T-helper 17 cell (primary cell): ENCODE measurements around the gene SRM. TPM values are rescaled to one million over a fixed set of nuclear protein-coding genes. Genes with fewer than 3 reads are reported as not detected.
A peak's percentile ranks its signal among the peaks of the same experiment; 100 is the strongest.
"Not testable (repeated sequence)": the region's sequence is repeated elsewhere in the genome, so short reads cannot be mapped to it uniquely, and the experiment has no call there.

Source experiments
- ATAC-seq: fragments of 150-1000 bp; cut with Tn5 transposase; 2 replicates; pipeline ENCODE4 v1.10.0; 2021; ENCODE audit warnings: mild to moderate bottlenecking, moderate library complexity
- DNase-seq, 3 donors: peaks; one replicate each; pipeline versions ENCODE4 v3.0.0 to v3.0.0-alpha.2; 2020 to 2021
- H3K9me3 ChIP-seq: one replicate; pipeline ENCODE4 v1.7.0; 2013; ENCODE audit warnings: low read length, mild to moderate bottlenecking; ENCODE audit not compliant: control insufficient read depth, poor library complexity, severe bottlenecking
- H3K27ac Mint-ChIP-seq: one replicate; pipeline ENCODE4 v1.8.0; 2022; ENCODE audit warnings: mild to moderate bottlenecking, moderate library complexity, mixed read lengths
- H3K27me3 Mint-ChIP-seq: one replicate; pipeline ENCODE4 v1.8.0; 2022; ENCODE audit warnings: mixed read lengths
- H3K36me3 Mint-ChIP-seq: one replicate; pipeline ENCODE4 v1.8.0; 2022; ENCODE audit warnings: low read depth, mixed read lengths
- H3K4me1 Mint-ChIP-seq: one replicate; pipeline ENCODE4 v1.8.0; 2022; ENCODE audit warnings: mild to moderate bottlenecking, mixed read lengths
- H3K4me3 Mint-ChIP-seq: one replicate; pipeline ENCODE4 v1.8.0; 2022; ENCODE audit warnings: mild to moderate bottlenecking, moderate library complexity, mixed read lengths
- total RNA-seq, 4 donors: library from RNA in 2 of 4; stranded (reverse) in 2 of 4; gene quantifications; one replicate each; pipeline ENCODE4 v1.2.3 and lab custom pipeline; 2022 to 2026

SRM gene
- total RNA-seq, 2 donors from 2014 or later, result 37.5 to 39.5 TPM

DNA sequence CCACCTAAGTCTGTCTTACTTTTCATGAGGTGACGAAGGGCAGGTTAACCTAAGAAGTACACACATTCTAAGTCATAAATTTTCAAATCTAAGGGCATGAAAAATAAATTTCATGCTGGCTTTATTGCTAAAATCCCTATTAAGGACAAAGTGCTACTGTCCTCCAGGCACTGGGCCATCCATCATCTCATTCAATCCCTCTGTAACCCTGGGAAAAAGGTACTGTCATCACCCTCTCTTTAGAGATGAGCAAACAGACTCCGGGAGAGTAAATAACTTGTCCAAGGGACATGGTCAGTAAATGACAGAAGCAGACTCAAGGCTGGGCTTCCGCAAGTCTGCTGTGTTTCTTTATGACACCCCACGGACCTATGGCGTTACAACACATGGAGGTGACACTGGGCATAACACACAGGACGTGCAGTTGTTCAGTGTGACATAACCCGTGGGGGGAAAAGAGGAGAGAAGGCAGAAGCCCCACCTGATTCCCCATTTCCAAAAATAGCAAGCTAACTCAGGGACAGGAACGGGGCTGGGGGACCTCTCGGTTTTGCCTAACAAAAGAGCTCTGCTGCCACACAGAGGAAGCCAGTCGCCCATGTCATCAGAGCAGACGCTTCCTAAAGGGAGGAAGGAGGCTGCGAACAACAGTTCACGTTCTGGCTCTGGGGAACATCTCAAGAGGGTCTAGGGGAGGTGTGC is 12.5 kb upstream of the SRM start:
- no peaks in the 10 kb centered on the region for H3K9me3 ChIP-seq
- ATAC-seq (no peak), DNase-seq (no peak)
- Mint-ChIP-seq H3K27me3 (no peaks in the 10 kb centered on the region), H3K27ac (peak overlapping the region; percentile 91), H3K4me1 (peaks cover 5% of the 10 kb centered on the region), H3K4me3 (no peak overlapping the region), H3K36me3 (peaks cover 10% of the 10 kb centered on the region)

DNA sequence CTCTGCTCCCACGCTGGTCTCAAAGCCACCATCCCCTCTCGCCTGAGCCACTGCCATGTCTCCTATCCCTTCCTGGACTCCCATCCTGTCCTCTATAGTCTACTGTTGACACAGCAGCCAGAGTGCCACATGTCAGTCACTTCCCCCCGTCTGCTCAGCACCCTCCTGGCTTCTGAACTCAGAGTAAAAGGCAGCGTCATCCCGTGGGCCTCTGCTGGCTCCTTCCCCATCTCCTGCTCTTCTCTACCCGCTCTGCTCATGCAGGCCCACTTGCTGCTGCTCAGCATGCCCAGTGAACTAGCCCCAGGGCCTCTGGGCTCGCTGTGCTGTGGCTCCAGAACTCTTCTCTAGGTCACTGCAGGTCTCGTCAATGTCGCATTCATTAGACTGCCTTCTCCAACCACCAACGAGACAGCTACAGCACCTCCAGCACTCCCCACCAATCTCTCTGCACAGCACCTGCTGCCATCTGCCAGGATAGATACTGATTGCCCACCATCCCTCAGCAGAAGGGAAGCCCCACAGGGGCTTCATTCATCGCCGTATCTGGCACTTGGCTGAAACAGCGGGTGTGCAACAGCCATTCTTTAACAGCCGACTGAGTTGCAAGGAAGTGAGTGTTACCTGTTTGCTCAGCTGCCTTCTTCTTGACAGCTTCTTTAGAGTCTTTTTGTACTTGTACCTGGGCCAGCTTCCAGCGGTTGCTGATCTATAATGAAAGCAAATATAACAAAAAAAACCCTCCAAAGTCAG is 11.8 kb upstream of the SRM start:
- no peak for DNase-seq
- ATAC-seq, result no peak
- Mint-ChIP-seq H3K36me3 (peaks cover 10% of the 10 kb centered on the region), H3K4me1 (peaks cover 5% of the 10 kb centered on the region), H3K27ac (peak overlapping the region; percentile 91), H3K27me3 (no peaks in the 10 kb centered on the region), H3K4me3 (no peak overlapping the region)
- H3K9me3 ChIP-seq, result no peaks in the 10 kb centered on the region

DNA sequence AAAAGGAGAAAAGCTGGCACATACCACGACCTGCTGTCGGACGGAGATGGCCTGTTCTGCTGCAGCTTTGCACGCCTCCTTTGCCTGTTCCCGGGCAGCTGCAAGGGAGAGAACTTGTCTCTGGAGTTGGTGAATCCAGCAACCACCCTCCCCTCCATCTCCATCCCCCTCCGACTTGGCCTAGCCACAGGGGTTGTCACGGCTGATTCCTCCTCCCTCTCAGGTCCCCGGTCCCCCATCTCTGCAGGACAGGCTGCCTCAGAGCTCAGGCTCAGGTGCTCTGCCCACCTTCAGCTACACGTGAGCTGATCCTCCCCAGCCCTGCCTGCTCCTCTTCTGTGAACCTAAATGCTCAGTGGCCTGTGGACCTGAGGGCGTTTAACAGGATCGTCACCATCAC is 11.1 kb upstream of the SRM start:
- DNase-seq (no peak), ATAC-seq (no peak)
- no peaks in the 10 kb centered on the region for H3K27me3 Mint-ChIP-seq
- peak overlapping the region; percentile 91 for H3K27ac Mint-ChIP-seq
- H3K9me3 ChIP-seq, result no peaks in the 10 kb centered on the region
- peaks cover 10% of the 10 kb centered on the region for H3K36me3 Mint-ChIP-seq
- H3K4me1 Mint-ChIP-seq, result peaks cover 5% of the 10 kb centered on the region
- H3K4me3 Mint-ChIP-seq, result no peak overlapping the region

DNA sequence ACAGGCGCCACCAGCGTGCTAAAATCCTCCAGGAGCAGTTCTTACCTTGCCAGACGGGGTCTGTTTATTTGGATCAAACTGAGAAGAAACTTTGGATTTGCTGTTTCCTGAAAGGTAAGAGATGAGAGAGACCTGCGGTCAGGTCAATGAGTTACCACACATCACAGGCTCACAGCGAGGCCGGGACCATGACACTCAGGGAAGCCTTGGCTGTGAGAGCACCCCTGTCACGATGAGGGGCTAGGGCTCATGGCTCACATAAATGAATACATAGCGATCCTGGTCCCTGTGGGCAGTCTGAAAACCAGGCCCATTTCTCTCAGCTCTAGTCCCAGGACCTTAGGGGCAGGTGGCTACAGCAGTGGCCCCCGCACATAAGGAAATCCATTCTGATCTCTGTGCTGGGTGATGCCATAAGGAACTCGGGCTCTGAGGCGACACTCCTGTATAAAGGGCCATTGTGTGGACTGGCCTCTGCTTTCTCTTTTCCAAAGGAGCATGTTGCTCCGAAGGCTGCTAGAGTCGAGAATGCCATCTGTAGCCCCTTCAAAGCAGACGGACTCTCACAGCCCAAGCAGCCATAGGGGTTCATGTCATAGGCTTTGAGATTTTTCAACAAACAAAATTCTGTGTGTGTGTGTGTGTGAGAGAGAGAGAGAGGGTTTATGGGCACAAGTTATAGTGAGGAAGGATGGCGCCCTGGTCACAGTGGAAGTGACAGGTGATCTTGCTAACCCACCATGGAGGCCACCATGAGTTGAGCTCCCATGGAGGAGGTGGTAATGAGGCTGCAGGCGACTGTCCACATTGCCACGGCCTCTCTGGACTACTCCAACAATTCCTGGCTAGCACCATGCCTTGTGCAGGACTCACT is 9.0 kb upstream of the SRM start:
- DNase-seq (no peak), ATAC-seq (no peak)
- Mint-ChIP-seq H3K36me3 (peaks cover 10% of the 10 kb centered on the region), H3K27me3 (no peaks in the 10 kb centered on the region), H3K4me3 (no peak overlapping the region), H3K4me1 (peaks cover 5% of the 10 kb centered on the region), H3K27ac (no peak overlapping the region)
- no peaks in the 10 kb centered on the region for H3K9me3 ChIP-seq

DNA sequence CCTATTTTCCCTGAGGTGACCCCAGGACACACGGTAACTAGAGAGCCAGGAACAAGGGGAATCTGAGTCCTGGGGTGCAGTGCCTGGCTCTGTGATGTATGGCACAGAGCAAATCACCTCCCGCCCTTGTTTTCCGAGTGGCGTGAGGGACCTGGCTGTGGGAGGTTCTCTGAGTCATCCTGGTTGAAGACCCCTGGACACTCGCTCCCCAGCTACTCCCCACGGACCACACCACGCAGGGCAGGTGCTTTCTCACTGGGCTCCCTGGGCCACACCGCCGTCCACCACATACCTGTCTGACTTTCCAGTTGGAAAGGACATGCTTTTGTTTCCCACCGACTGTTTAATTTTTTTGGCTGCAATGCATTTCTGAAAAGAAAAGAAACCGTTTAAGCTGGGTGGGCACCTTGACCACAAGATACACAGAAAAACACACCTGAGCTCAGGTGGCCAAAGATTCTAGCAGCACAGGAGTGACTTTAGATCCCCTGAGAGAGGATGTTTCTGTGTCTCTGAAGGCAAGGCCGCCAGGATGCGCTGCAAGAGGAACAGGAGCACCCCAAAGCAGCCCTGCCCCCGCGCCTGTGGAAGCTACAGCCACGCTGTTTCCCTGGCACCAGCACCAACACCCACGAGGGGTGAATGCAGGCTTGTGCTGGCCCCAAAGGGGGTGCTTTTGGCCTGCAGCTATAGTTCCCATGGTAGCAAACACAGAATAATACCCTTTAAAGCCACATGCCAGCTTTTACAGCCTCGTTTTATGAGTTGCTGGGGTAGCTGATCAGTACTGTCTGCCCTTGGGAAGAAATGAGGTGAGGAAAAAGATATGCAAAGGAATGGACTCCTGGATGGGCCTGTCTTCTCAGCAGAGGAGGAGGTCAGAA is 8.1 kb upstream of the SRM start:
- Mint-ChIP-seq H3K4me1 (peaks cover 9% of the 10 kb centered on the region), H3K27me3 (no peaks in the 10 kb centered on the region), H3K27ac (no peak overlapping the region), H3K4me3 (no peak overlapping the region), H3K36me3 (peaks cover 10% of the 10 kb centered on the region)
- ATAC-seq (no peak), DNase-seq (no peak)
- no peaks in the 10 kb centered on the region for H3K9me3 ChIP-seq

DNA sequence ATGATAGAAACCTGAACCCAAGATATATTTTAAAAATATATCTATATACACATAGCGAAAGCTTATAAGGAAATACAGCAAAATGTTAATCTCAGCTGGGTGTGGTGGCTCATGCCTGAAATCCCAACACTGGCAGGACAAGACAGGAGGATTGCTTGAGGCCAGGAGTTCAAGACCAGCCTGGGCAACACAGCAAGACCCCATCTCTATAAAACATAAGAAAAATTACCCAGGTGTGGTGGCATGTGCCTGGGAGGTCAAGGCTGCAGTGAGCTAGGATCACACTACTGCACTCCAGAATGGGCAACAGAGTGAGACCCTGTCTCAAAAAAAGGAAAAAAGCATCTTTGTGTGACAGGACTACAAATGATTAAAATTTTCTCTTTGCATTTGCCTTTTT is 6.0 kb upstream of the SRM start:
- DNase-seq (no peak), ATAC-seq (no peak)
- Mint-ChIP-seq H3K27ac (no peak overlapping the region), H3K27me3 (no peaks in the 10 kb centered on the region), H3K36me3 (peaks cover 2% of the 10 kb centered on the region), H3K4me3 (no peak overlapping the region), H3K4me1 (peaks cover 7% of the 10 kb centered on the region)
- no peaks in the 10 kb centered on the region for H3K9me3 ChIP-seq

DNA sequence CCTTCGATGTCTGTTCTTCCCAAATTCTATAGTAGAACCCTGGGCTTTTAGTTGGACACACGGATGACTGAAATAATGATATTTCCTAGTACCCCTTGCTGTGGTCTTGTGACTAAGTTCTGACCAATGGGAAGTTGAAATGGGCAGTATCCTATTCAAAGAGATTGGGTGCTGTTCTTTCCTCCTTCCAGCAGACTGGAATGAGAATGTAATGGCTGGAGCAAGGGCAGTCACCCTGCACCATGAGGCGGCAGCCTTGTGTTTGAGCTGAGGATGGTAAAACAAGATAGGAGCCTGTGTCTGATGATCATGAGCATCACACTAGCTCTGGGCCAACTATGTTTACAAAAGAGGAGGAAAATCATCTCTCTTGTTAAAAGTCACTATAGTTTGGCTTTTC is 5.1 kb upstream of the SRM start:
- ATAC-seq (no peak), DNase-seq (no peak)
- Mint-ChIP-seq H3K36me3 (no peaks in the 10 kb centered on the region), H3K27me3 (no peaks in the 10 kb centered on the region), H3K27ac (no peak overlapping the region), H3K4me3 (no peak overlapping the region), H3K4me1 (peaks cover 10% of the 10 kb centered on the region)
- H3K9me3 ChIP-seq, result no peaks in the 10 kb centered on the region

DNA sequence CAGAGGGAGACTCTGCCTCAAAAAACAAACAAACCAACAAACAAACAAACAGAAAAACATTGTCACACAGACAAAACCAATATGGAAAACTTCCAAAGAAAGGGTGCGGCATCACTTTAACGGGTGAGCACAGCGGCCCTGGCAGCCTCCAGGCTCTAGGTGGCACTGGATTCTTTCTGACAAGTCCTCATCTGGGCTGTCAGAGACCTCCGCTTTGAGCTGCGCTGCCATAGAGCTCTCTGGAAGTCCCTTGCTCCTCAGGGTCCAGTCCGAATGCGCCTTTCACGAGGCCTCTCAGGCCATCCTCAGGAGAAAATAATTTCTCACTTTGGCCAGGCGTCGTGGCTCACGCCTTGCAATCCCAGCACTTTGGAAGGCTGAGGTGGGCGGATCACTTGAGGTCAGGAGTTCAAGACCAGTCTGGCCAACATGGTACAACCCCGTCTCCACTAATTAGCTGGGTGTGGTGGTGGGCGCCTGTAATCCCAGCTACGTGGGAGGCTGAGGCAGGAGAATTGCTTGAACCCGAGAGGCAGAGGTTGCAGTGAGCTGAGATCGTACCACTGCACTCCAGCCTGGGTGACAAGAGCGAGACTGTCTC is 4.2 kb upstream of the SRM start:
- not testable (repeated sequence) for H3K4me3 Mint-ChIP-seq, ATAC-seq, H3K27me3 Mint-ChIP-seq, H3K27ac Mint-ChIP-seq, H3K36me3 Mint-ChIP-seq, DNase-seq, H3K9me3 ChIP-seq
- peaks cover 13% of the 10 kb centered on the region for H3K4me1 Mint-ChIP-seq

DNA sequence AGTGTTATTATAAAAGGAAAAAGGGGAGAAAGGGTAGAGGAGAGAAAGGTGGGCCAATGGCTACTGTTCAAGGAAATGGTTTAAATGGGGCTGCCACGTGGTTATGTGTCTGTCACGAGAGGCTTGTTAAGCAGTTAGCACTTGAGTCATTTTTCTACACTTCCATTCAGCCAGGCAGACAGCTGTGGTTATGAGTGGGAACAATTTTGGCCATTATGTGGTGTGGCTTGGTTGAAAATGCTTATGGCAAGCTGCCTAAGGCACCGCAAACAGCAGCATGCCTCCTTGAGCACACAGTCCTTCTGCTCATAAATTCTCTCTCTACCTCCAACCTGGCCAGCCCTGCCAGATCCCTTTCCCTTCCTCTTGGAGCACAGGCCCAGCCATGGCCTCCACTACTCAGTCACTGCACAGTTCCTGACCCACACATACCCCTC is 3.2 kb upstream of the SRM start:
- ATAC-seq, result no peak
- no peaks in the 10 kb centered on the region for H3K36me3 Mint-ChIP-seq
- H3K27me3 Mint-ChIP-seq, result no peaks in the 10 kb centered on the region
- H3K4me1 Mint-ChIP-seq, result peaks cover 18% of the 10 kb centered on the region
- no peaks in the 10 kb centered on the region for H3K9me3 ChIP-seq
- H3K27ac Mint-ChIP-seq, result peak overlapping the region; percentile 14
- H3K4me3 Mint-ChIP-seq, result peak overlapping the region; percentile 36
- DNase-seq, result no peak

DNA sequence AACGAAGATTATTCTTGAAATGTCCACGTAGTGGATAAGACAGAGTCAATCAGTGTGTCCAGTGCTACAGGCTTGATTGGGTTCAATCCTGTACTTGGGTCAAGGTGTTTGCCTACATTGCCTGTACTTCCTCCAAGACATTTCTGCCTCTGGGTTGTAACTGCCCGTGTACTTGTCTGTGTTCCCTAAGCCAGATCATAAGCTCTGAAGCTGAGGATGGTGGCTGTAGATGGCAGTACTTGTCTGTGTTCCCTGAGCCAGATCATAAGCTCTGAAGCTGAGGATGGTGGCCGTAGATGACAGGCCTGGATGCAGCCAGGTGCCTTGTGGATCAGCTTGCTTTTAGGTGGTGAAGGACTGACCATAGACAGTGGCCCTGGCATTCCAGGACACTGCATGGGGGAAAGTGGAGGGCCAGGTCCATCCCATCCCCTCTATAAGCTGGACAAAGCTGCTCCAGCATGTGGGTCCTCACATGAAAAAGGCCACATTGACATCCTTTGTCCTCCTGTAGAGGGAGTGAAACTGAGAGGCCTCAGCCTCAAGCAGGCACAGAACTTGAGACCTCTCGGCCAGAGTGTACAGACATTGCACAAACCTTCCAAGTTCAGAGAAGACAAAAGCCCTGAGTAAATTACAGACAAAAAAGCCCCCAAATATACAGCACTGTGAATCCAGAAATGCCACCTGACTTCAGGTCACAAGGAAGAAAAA is 2.0 kb upstream of the SRM start:
- no peaks in the 10 kb centered on the region for H3K36me3 Mint-ChIP-seq
- DNase-seq, result no peak
- H3K27ac Mint-ChIP-seq, result no peak overlapping the region

DNA sequence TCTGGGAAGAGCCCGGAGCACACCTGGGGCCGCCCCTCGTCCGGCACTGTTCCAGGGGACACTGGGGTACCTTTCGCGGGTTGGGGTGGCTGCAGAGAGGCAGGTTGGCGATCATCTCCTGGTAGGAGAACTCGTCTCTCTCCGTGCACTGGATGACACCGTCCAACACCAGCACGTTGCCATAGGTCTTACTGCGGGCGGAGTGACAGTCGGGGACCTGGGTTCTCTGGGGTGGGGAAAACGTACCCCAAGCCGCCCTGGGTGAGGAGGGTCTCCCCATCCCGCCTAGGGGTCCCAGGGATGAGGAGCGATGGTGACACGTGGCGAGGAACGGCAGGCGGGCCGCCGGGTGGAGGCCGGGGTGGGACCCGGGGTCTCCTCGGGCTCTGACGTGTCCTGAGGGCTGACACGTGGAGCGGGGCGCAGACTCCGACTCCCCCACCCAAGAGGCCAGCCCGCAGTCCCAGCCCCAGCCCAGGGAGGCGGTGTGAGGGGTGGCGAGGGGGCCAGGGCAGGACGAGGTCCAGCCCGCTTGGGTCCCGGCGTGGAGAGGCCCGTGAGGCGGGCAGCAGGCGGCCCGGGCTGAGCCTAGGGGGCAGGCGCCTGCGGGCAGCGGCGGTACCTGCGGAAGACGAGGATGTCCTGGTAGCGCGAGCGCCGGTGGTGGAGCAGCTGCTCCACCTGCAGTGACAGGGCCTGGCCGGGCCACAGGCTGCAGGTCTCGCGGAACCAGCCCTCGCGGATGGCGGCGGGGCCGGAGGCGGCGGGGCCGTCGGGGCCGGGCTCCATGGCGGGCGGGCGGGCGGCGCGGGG is 457 bp downstream of the SRM start:
- ATAC-seq (peak; percentile 35), DNase-seq (no peak)
- H3K4me1 Mint-ChIP-seq, result peaks cover 21% of the 10 kb centered on the region
- H3K27me3 Mint-ChIP-seq, result no peaks in the 10 kb centered on the region
- H3K27ac Mint-ChIP-seq, result peak overlapping the region; percentile 86
- peak overlapping the region; percentile 98 for H3K4me3 Mint-ChIP-seq
- no peaks in the 10 kb centered on the region for H3K9me3 ChIP-seq
- no peaks in the 10 kb centered on the region for H3K36me3 Mint-ChIP-seq

More for the DNA sequence above, 2.0 kb upstream of the SRM start:
- no peaks in the 10 kb centered on the region for H3K27me3 Mint-ChIP-seq
- H3K4me1 Mint-ChIP-seq, result peaks cover 21% of the 10 kb centered on the region
- no peak for ATAC-seq
- no peaks in the 10 kb centered on the region for H3K9me3 ChIP-seq
- H3K4me3 Mint-ChIP-seq, result peak overlapping the region; percentile 2
